ENCODE results near the gene OS9. TPM values are rescaled to one million over a fixed set of nuclear protein-coding genes. Genes with fewer than 3 reads are reported as not detected.
"Not testable (repeated sequence)": the region's sequence is repeated elsewhere in the genome, so short reads cannot be mapped to it uniquely, and the experiment has no call there.

OS9 gene
- total and polyA plus RNA-seq, 9 of the 15 experiments (the other 6 are each of a cell fraction or from before 2014, with no cell fraction given), result 4.6 to 105 (median 89.5) TPM

- H3K4me2 ChIP-seq (ENCODE audit: insufficient read depth, low read length), result no peak overlapping the region
- FAIRE-seq (no peak), DNase-seq (ENCODE audit: extremely low read depth in 1 of 4, low spot score in 3 of 4) (no peak), ATAC-seq (no peak)
- 0 out of 5 replicates have a peak, but pooled peaks cover 0 to 3% of the 10 kb centered on the region in 2 experiments for H3K4me1 ChIP-seq (replicated peaks in 1 of 2; ENCODE audit: control insufficient read depth in 2 of 2, insufficient read depth in 2 of 2, low read length in 2 of 2)
- H3K9ac ChIP-seq (ENCODE audit: insufficient read depth in 1 of 2, low read depth in 2 of 2, low read length in 2 of 2), result no peak overlapping the region
- POLR2A ChIA-PET, result no interaction called here
- H3K9me1 ChIP-seq (ENCODE audit: control insufficient read depth, insufficient read depth, low read length), result no peaks in the 10 kb centered on the region
- H3K27ac ChIP-seq (ENCODE audit: extremely low read depth, low read depth, low read length), result no peak overlapping the region
- WGBS (ENCODE audit: insufficient coverage, low coverage, missing lambda C conversion rate), result 79% methylated on average over 23 of the region's 29 CpGs
- in situ Hi-C loops (cut with MboI) (no loop called here), intact Hi-C loops (cut with micrococcal nuclease) (no loop called here)
- H4K20me1 ChIP-seq (replicated peaks; ENCODE audit: control insufficient read depth, insufficient read depth, low read length), result no peaks in the 10 kb centered on the region
- H3K79me2 ChIP-seq (ENCODE audit: control insufficient read depth, insufficient read depth, low read length), result no peaks in the 10 kb centered on the region
- no TSS peak for BruUV-seq (replicated peaks)
- H3K9me3 ChIP-seq (replicated peaks; ENCODE audit: control insufficient read depth, insufficient read depth, low read depth, low read length), result no peaks in the 10 kb centered on the region
- no peak overlapping the region for H3K4me3 ChIP-seq
- no peaks in the 10 kb centered on the region for H3K27me3 ChIP-seq (ENCODE audit: control insufficient read depth in 2 of 2, insufficient read depth in 2 of 2, low read length in 2 of 2)
- CTCF ChIA-PET (ENCODE audit: low intra/inter-chr PET ratio), result no interaction called here
- H3K36me3 ChIP-seq (ENCODE audit: control insufficient read depth, insufficient read depth, low read length), result no peaks in the 10 kb centered on the region
- peak overlapping the region; percentile 70; the same call in 1 of the 2 replicates for H2AFZ ChIP-seq (ENCODE audit: low read depth, low read length)
- TF ChIP-seq HIVEP1 (CRISPR knock-in tag; IDR thresholded peaks at IDR 0.05) (no peak), NFATC3 (IDR thresholded peaks at IDR 0.05) (no peak), RNF2 (IDR thresholded peaks at IDR 0.05) (no peak), ZNF589 (CRISPR knock-in tag; IDR thresholded peaks at IDR 0.05; ENCODE audit: low read depth) (no peak), PRMT5 (CRISPR knock-in tag; IDR thresholded peaks at IDR 0.05) (no peak), YBX1 (IDR thresholded peaks at IDR 0.05) (no peak), RFX7 (CRISPR knock-in tag; IDR thresholded peaks at IDR 0.05) (no peak), MCM5 (IDR thresholded peaks at IDR 0.05; ENCODE audit: low read depth) (no peak), FOXO4 (CRISPR knock-in tag; IDR thresholded peaks at IDR 0.05) (no peak), MAX (CRISPR knock-in tag; IDR thresholded peaks at IDR 0.05) (no peak), RFX5 (IDR thresholded peaks at IDR 0.05; ENCODE audit: low read depth, low read length) (no peak), CC2D1A (IDR thresholded peaks at IDR 0.05) (no peak), HNRNPH1 (optimal IDR thresholded peaks at IDR 0.05; ENCODE audit: low read depth, low read length) (no peak), NELFE (IDR thresholded peaks at IDR 0.05; ENCODE audit: insufficient read depth, insufficient read length) (no peak)
These were observed 19.2 kb upstream of the OS9 start for GRCh38 chr12:57674691-57675090.

GRCh38 chr12:57677947-57678346 lies 16.0 kb upstream of the OS9 start:
- BruUV-seq (replicated peaks); H3K4me3 ChIP-seq; H3K9me1 ChIP-seq (ENCODE audit: control insufficient read depth, insufficient read depth, low read length); H2AFZ ChIP-seq (ENCODE audit: low read depth, low read length); DNase-seq (ENCODE audit: extremely low read depth in 1 of 4, low spot score in 3 of 4); H4K20me1 ChIP-seq (replicated peaks; ENCODE audit: control insufficient read depth, insufficient read depth, low read length); H3K9me3 ChIP-seq (replicated peaks; ENCODE audit: control insufficient read depth, insufficient read depth, low read depth, low read length); H3K4me1 ChIP-seq (replicated peaks in 1 of 2; ENCODE audit: control insufficient read depth in 2 of 2, insufficient read depth in 2 of 2, low read length in 2 of 2); H3K27me3 ChIP-seq (ENCODE audit: control insufficient read depth in 2 of 2, insufficient read depth in 2 of 2, low read length in 2 of 2); H3K79me2 ChIP-seq (ENCODE audit: control insufficient read depth, insufficient read depth, low read length); intact Hi-C loops (cut with micrococcal nuclease); H3K9ac ChIP-seq (ENCODE audit: insufficient read depth in 1 of 2, low read depth in 2 of 2, low read length in 2 of 2); H3K27ac ChIP-seq (ENCODE audit: extremely low read depth, low read depth, low read length); CTCF ChIA-PET (ENCODE audit: low intra/inter-chr PET ratio); in situ Hi-C loops (cut with MboI); FAIRE-seq; H3K4me2 ChIP-seq (ENCODE audit: insufficient read depth, low read length); H3K36me3 ChIP-seq (ENCODE audit: control insufficient read depth, insufficient read depth, low read length); ATAC-seq; POLR2A ChIA-PET: not testable (repeated sequence)
- WGBS (ENCODE audit: insufficient coverage, low coverage, missing lambda C conversion rate), result 64% methylated on average over 9 of the region's 9 CpGs
